Right cardiac atrium (tissue), 5 donors: ENCODE measurements around the gene RCN2. TPM values are rescaled to one million over a fixed set of nuclear protein-coding genes. Genes with fewer than 3 reads are reported as not detected.
A peak's percentile ranks its signal among the peaks of the same experiment; 100 is the strongest.
"Not testable (repeated sequence)": the region's sequence is repeated elsewhere in the genome, so short reads cannot be mapped to it uniquely, and the experiment has no call there.

Experiments
- ATAC-seq, 2 donors: fragments of 200-7000 bp; cut with Tn5 transposase; one replicate each; pipeline versions ENCODE4 v1.8.0 to v1.9.1; 2020; ENCODE audit warnings: moderate library complexity in 2 of 2, mild to moderate bottlenecking in 1 of 2
- DNase-seq, 3 donors: peaks; one replicate each; pipeline ENCODE4 v3.0.0-alpha.2; 2020
- H3K27ac ChIP-seq: one replicate; pipeline ENCODE4 v1.5.1; 2013; ENCODE audit warnings: mild to moderate bottlenecking, low read length, control low read depth, moderate library complexity
- H3K27me3 ChIP-seq: one replicate; pipeline ENCODE4 v1.6.1; 2013; ENCODE audit not compliant: control insufficient read depth, insufficient read depth
- H3K4me1 ChIP-seq: one replicate; pipeline ENCODE4 v1.6.1; 2013; ENCODE audit warnings: low read length; ENCODE audit not compliant: control insufficient read depth, insufficient read depth
- H3K4me3 ChIP-seq: one replicate; pipeline ENCODE4 v1.5.1; 2013; ENCODE audit warnings: low read length, control low read depth
- H3K9me3 ChIP-seq: one replicate; pipeline ENCODE4 v1.6.1; 2013; ENCODE audit warnings: low read length; ENCODE audit not compliant: control insufficient read depth
- WGBS: extraction: QIAGEN DNeasy Blood & Tissue Kit; methylation state at CpG from one replicate; pipeline ENCODE4 v1.1.7; 2013; 5-methylcytosine and 5-hydroxymethylcytosine counted together
- intact Hi-C, 4 donors: fragments of 100-400 bp; cut with DNase I; formaldehyde crosslinking; loops; one replicate each; pipeline versions ENCODE4 v1.11.0 to v1.14.0; 2022 to 2023
- polyA plus RNA-seq: library from polyadenylated mRNA; stranded (reverse); fragments of 200-250 nt; gene quantifications from one replicate; pipeline ENCODE4 v1.2.3, GENCODE V29; 2013
- total RNA-seq, 4 donors: library from RNA; stranded (reverse); fragmentation: NEBNext Ultra II Directional; extraction: Animal tissue kit (Norgen Biotek cat#: 25700); gene quantifications; one replicate each; pipeline ENCODE4 v1.2.1, GENCODE V29; 2021
- donor health status: healthy with polysubstance abuse.
- donor health status: DM: no; HTN: yes; CAD: no.
- donor health status: DM: no; HTN: no; CAD: no.
- donor health status: DM: no; HTN: yes; CAD: no; lungs with severe emphysema.
- donor health status: DM: yes; HTN: yes; CAD: no.

The RCN2 gene
- total and polyA plus RNA-seq, 5 donors = 25.1 to 36.0 (median 30.1) TPM

DNA sequence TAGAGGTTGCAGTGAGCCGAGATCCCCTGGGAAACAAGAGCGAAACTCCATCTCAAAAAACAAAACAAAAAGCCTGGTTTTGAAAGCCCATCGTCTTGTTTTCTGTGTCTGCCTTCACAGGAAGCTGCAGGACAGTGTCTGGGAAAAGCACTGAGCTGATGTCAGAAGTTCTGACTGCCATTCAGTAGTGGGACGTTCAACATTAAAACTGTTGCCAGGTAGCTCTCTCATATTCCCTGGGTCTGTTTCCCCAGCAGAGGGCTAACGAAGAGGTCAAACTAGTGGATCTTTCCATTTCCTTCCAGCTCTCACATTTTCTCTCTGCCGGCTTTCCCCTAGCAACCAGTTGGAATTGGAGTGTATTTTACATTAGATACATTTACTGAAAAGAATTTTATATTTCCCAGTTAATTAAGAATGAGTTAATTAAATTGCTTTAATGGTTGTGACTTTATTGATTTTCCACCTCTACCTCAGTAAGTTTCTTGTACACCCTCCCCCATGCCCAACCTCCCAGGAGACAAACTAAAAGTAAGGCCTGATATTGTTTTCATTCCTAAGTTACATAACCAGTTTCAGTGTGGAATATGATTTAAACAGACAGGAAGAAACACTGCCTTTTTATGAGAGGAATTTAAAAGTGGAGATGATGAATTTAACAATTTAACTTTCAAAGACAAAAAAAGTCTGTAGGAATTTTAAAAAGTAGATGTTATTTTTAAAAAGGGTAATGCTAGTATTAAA lies 29.9 kb downstream of the RCN2 start:
- Histone ChIP-seq H3K27ac (no peak overlapping the region), H3K4me1 (peaks cover 2% of the 10 kb centered on the region), H3K4me3 (no peak overlapping the region), H3K27me3 (no peaks in the 10 kb centered on the region), H3K9me3 (no peaks in the 10 kb centered on the region)
- intact Hi-C loops = no loop called here
- DNase-seq (no peak), ATAC-seq (peak in 1 of 2 donors; percentile 37)
- WGBS = 52% methylated on average over 6 of the region's 6 CpGs

- no peaks in the 10 kb centered on the region for H3K27me3 ChIP-seq
- intact Hi-C loops = no loop called here
- H3K27ac ChIP-seq = no peak overlapping the region
- peaks cover 2% of the 10 kb centered on the region for H3K4me1 ChIP-seq
- DNase-seq (no peak), ATAC-seq (no peak)
- no peaks in the 10 kb centered on the region for H3K9me3 ChIP-seq
- H3K4me3 ChIP-seq = no peak overlapping the region
- WGBS = 89% methylated on average over 9 of the region's 9 CpGs
Observed at GRCh38 chr15:76962337-76963013, 30.9 kb downstream of the RCN2 start.

GRCh38 chr15:76963596-76963995 lies 32.0 kb downstream of the RCN2 start:
- no peaks in the 10 kb centered on the region for H3K27me3 ChIP-seq
- 60% methylated on average over 9 of the region's 9 CpGs for WGBS
- no peak overlapping the region for H3K4me3 ChIP-seq
- intact Hi-C loops = no loop called here
- H3K4me1 ChIP-seq = peaks cover 2% of the 10 kb centered on the region
- ATAC-seq (peak in 1 of 2 donors; percentile 54), DNase-seq (peak in 1 of 3 donors; percentile 52)
- H3K27ac ChIP-seq = no peak overlapping the region
- no peaks in the 10 kb centered on the region for H3K9me3 ChIP-seq

DNA sequence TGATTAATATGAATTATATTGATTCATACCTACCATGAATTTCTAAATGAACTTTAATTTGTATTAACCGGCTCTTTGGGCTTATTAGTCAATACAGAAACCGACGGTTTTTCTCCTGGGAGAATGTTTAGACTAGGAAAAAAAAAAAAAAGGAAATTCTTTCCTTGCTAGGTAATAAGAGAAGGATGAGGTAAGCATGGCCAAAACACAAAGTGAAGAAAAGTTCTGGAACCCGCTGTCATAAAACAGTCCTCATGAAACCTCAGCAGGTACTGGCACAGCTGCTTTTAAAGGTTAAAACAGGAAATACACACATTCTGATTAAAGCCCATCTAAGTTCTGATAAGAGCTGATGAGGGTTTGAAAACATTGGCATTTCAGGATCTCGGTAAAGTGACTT lies 32.6 kb downstream of the RCN2 start:
- H3K4me1 ChIP-seq = peaks cover 2% of the 10 kb centered on the region
- H3K4me3 ChIP-seq = no peak overlapping the region
- no peak for DNase-seq
- H3K27me3 ChIP-seq = no peaks in the 10 kb centered on the region
- no peak for ATAC-seq
- no peaks in the 10 kb centered on the region for H3K9me3 ChIP-seq
- H3K27ac ChIP-seq = no peak overlapping the region
- 41% methylated on average over 5 of the region's 5 CpGs for WGBS
- intact Hi-C loops = no loop called here

DNA sequence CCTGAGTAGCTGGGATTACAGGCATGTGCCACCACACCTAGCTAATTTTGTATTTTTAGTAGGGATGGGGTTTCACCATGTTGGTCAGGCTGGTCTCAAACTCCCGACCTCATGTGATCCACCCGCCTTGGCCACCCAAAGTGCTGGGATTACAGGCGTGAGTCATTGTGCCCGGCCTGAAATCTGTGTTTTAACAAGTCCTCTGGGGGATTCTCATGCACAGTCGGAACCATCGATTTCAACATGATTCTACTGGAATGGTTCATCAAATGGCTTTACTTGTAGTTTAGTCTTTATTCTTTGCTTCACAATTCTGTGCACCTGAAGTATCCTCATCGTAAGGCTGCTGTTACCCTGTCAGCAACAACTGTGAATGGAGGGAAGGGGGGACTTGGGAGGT lies 34.5 kb downstream of the RCN2 start:
- ATAC-seq, H3K4me3 ChIP-seq, H3K27ac ChIP-seq, H3K9me3 ChIP-seq, H3K27me3 ChIP-seq, H3K4me1 ChIP-seq, DNase-seq, intact Hi-C loops: not testable (repeated sequence)
- 76% methylated on average over 7 of the region's 7 CpGs for WGBS

GRCh38 chr15:76967067-76967466 lies 35.5 kb downstream of the RCN2 start:
- Histone ChIP-seq H3K4me1 (no peaks in the 10 kb centered on the region), H3K27me3 (no peaks in the 10 kb centered on the region), H3K4me3 (no peak overlapping the region), H3K9me3 (no peaks in the 10 kb centered on the region), H3K27ac (no peak overlapping the region)
- no peak for DNase-seq
- 36% methylated on average over 4 of the region's 4 CpGs for WGBS
- intact Hi-C loops = no loop called here
- ATAC-seq = peak; percentile 22 to 34

DNA sequence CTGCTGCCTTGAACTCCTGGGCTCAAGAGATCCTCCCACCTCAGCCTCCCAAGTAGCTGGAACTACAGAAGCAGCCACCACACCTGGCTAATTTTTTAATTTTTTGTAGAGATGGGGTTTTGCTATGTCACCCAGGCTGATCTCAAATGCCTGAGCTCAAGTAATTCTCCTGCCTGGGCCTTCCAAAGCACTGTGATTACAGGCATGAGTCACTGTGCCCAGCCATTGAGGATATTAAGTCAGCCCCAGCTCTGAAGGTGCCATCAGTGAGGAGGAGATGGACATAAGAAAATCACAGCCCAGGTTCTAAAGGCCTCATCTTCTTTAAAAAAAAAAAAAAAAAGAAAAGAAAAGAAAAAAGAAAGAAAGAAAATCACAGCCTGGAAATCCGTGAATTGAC lies 36.8 kb downstream of the RCN2 start:
- no peak for DNase-seq
- WGBS = 95% methylated on average over 1 of the region's 1 CpG
- Histone ChIP-seq H3K27me3 (no peaks in the 10 kb centered on the region), H3K27ac (no peak overlapping the region), H3K4me3 (no peak overlapping the region), H3K4me1 (no peaks in the 10 kb centered on the region), H3K9me3 (no peaks in the 10 kb centered on the region)
- intact Hi-C loops = no loop called here
- no peak for ATAC-seq

GRCh38 chr15:76972389-76973361 lies 41.1 kb downstream of the RCN2 start:
- H3K27ac ChIP-seq = peak overlapping the region; percentile 29
- WGBS = 24% methylated on average over 21 of the region's 21 CpGs
- DNase-seq = peak; percentile 70 to 82 (median 78)
- peak; percentile 87 to 93 for ATAC-seq
- no peaks in the 10 kb centered on the region for H3K4me1 ChIP-seq
- H3K4me3 ChIP-seq = peak overlapping the region; percentile 26
- H3K27me3 ChIP-seq = no peaks in the 10 kb centered on the region
- intact Hi-C loops = no loop called here
- no peaks in the 10 kb centered on the region for H3K9me3 ChIP-seq

GRCh38 chr15:76973362-76973743 lies 41.8 kb downstream of the RCN2 start:
- Histone ChIP-seq H3K27me3 (no peaks in the 10 kb centered on the region), H3K27ac (no peak overlapping the region), H3K4me1 (no peaks in the 10 kb centered on the region), H3K9me3 (no peaks in the 10 kb centered on the region), H3K4me3 (no peak overlapping the region)
- intact Hi-C loops = no loop called here
- peak; percentile 47 to 79 (median 75) for DNase-seq
- WGBS = 33% methylated on average over 4 of the region's 4 CpGs
- ATAC-seq = peak; percentile 36 to 71

GRCh38 chr15:76973906-76974305 lies 42.4 kb downstream of the RCN2 start:
- 92% methylated on average over 2 of the region's 2 CpGs for WGBS
- DNase-seq (no peak), ATAC-seq (peak in 1 of 2 donors; percentile 14)
- H3K27ac ChIP-seq = no peak overlapping the region
- H3K4me1 ChIP-seq = no peaks in the 10 kb centered on the region
- no peaks in the 10 kb centered on the region for H3K27me3 ChIP-seq
- H3K4me3 ChIP-seq = no peak overlapping the region
- H3K9me3 ChIP-seq = no peaks in the 10 kb centered on the region
- intact Hi-C loops = no loop called here
